Muscle layer of colon (tissue), 2 donors: Measurements from ENCODE around the gene IFNA13.

Experiments
- H3K27ac ChIP-seq: one replicate; pipeline ENCODE4 v1.7.0; 2013; ENCODE audit warnings: low read depth, mild to moderate bottlenecking, low read length, moderate library complexity
- H3K27me3 ChIP-seq, 2 donors: one replicate each; pipeline ENCODE4 v1.7.0; 2013; ENCODE audit warnings: low read length in 2 of 2, mild to moderate bottlenecking in 2 of 2; ENCODE audit not compliant: insufficient read depth in 2 of 2, control insufficient read depth in 1 of 2
- H3K36me3 ChIP-seq: one replicate; pipeline ENCODE4 v1.7.0; 2013; ENCODE audit warnings: mild to moderate bottlenecking, low read length; ENCODE audit not compliant: insufficient read depth
- H3K4me1 ChIP-seq: one replicate; pipeline ENCODE4 v1.7.0; 2013; ENCODE audit warnings: mild to moderate bottlenecking, low read length; ENCODE audit not compliant: insufficient read depth
- H3K4me3 ChIP-seq, 2 donors: one replicate each; pipeline ENCODE4 v1.7.0; 2013; ENCODE audit warnings: low read length in 2 of 2, low read depth in 1 of 2, mild to moderate bottlenecking in 1 of 2, moderate library complexity in 1 of 2
- H3K9ac ChIP-seq: one replicate; pipeline ENCODE4 v1.7.0; 2013; ENCODE audit warnings: low read length
- H3K9me3 ChIP-seq: one replicate; pipeline ENCODE4 v1.7.0; 2013; ENCODE audit warnings: mild to moderate bottlenecking, low read length
- donor health status: abdominal sarcoma.
- donor health status: Adenocarcinoma of cecum.

IFNA13 gene

GRCh38 chr9:21317956-21318923, 49.6 kb downstream of the IFNA13 start:
- Histone ChIP-seq H3K4me3 (no peak overlapping the region), H3K9me3 (no peaks in the 10 kb centered on the region), H3K27ac (no peak overlapping the region), H3K36me3 (peaks cover 12% of the 10 kb centered on the region), H3K27me3 (no peaks in the 10 kb centered on the region), H3K4me1 (peaks cover 5% of the 10 kb centered on the region), H3K9ac (no peak overlapping the region)
